K562 (cell line): Measurements from ENCODE around the gene CTRL. TPM values are rescaled to one million over a fixed set of nuclear protein-coding genes. Genes with fewer than 3 reads are reported as not detected.

Source experiments
- MECOM ChIP-seq: fragments of 250-450 bp; sonication (Bioruptor Pico); IDR thresholded peaks from 2 replicates; pipeline ENCODE4 v1.8.0; 2022; ENCODE audit warnings: inconsistent platforms
- MED1 ChIP-seq: sonication (generic); formaldehyde crosslinking; IDR thresholded peaks from 2 replicates; pipeline ENCODE4 v1.8.1; 2023; ENCODE audit warnings: missing genetic modification reagents, borderline replicate concordance
- NR2C1 ChIP-seq, 2 experiments: fragments of 450-650 bp; IDR thresholded peaks; 2 replicates each; pipeline ENCODE4 v1.6.1; 2017; ENCODE audit warnings: mild to moderate bottlenecking in 2 of 2, antibody characterized with exemption in 1 of 2, inconsistent platforms in 1 of 2, missing compliant biosample characterization in 1 of 2, missing genetic modification characterization in 1 of 2
- PURB ChIP-seq: sonication (generic); formaldehyde crosslinking; IDR thresholded peaks from 2 replicates; pipeline ENCODE4 v1.9.0; 2021; ENCODE audit warnings: low read depth, mild to moderate bottlenecking, missing genetic modification reagents
- STAT5B ChIP-seq: fragments of 250-450 bp; sonication (Bioruptor Pico); IDR thresholded peaks from 2 replicates; pipeline ENCODE4 v1.8.0; 2021; ENCODE audit warnings: mild to moderate bottlenecking, inconsistent platforms
- ZNF717 ChIP-seq: fragments of 250-450 bp; sonication (Bioruptor Pico); IDR thresholded peaks from 2 replicates; pipeline ENCODE4 v1.5.0; 2021
- polyA plus RNA-seq, 8 experiments: library from polyadenylated mRNA; depleted of rRNA in 4 of 8; stranded (reverse) in 5 of 8; unstranded in 3 of 8; fragments of >200 nt; fragmentation: Nextera tagmentation in 2 of 8; fragmentation: Illumina TruSeq in 1 of 8; extraction: Ambion mirVana in 2 of 8; extraction: Trizol in 1 of 8; gene quantifications; 2 replicates each; pipeline versions ENCODE4 v1.2.1 to v1.2.3, GENCODE V29; 2011 to 2014; ENCODE audit warnings: inconsistent platforms in 1 of 8, missing spikeins in 1 of 8
- total RNA-seq, 7 experiments: library from RNA; depleted of rRNA in 6 of 7; stranded (reverse); fragments of >200 nt in 6 of 7; fragmentation: Illumina TruSeq in 2 of 7; extraction: Trizol in 2 of 7; gene quantifications; 2 replicates each; pipeline versions ENCODE4 v1.2.1 to v1.2.3, GENCODE V29; 2011 to 2021; ENCODE audit warnings: low replicate concordance in 1 of 7
- TF ChIP-seq, protein P1 (sequence below): fragments of 200-800 bp; sonication (Bioruptor generic); IDR thresholded peaks from 2 replicates; pipeline ENCODE4 v1.6.1; 2016; ENCODE audit warnings: missing genetic modification characterization, missing compliant biosample characterization
- TF ChIP-seq, protein P2 (sequence below): sonication (generic); formaldehyde crosslinking; IDR thresholded peaks from 2 replicates; pipeline ENCODE4 v1.9.0; 2022; ENCODE audit warnings: mild to moderate bottlenecking, missing genetic modification reagents
- TF ChIP-seq, protein P3 (sequence below): sonication (generic); formaldehyde crosslinking; IDR thresholded peaks from 2 replicates; pipeline ENCODE4 v1.8.0; 2022; ENCODE audit warnings: mild to moderate bottlenecking, missing genetic modification reagents
- TF ChIP-seq, protein P4 (sequence below): fragments of 450-650 bp; formaldehyde crosslinking; IDR thresholded peaks from 2 replicates; pipeline ENCODE4 v1.4.0; 2020; ENCODE audit warnings: mild to moderate bottlenecking, moderate library complexity
- TF ChIP-seq, protein P5 (sequence below), 2 experiments: IDR thresholded peaks; 2 replicates each; pipeline ENCODE4 v1.6.1; 2012; ENCODE audit warnings: improper control_type of control experiment in 2 of 2, low read depth in 2 of 2, low read length in 2 of 2, borderline replicate concordance in 1 of 2

Gene CTRL
- total and polyA plus RNA-seq, 9 of the 15 experiments (the other 6 are each of a cell fraction or from before 2014, with no cell fraction given), result 1.4 to 5.6 (median 2.5) TPM

DNA sequence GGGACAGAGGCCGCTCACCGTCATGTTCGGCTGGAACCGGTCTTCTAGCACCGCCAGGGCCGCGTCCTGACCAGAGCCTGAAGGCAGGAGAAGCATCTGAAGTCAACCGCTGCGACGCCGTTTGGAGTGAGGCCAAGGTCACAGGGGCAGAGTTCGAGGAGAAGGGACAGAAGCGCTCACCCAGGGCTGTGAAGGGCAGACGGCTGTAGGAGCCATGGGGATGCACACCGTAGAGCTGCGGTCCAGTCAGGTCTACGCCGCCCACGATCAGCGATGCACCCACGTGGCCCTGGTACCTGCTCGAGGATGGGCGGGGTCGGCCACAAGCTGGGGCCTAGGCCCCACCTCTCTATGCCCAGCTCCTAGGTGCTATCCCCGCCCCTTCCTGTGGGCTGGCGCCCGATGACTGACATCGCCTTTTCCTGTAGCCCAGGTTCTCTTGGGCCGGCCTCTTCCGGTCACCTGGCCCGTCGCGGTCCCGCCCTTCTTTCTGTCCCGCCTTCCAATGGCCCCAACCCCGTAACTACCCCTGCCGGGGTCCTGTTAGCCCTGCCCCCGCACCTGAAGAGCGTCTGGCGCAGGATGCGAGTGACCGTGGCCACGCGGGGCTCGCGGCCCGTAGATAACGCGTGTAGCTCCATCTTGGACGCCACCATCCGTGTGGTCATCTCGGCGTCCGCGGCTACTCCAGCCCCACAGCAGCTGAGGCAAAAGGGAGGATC lies 3.9 kb upstream of the CTRL start (continued):
- TF ChIP-seq, protein P1, sequence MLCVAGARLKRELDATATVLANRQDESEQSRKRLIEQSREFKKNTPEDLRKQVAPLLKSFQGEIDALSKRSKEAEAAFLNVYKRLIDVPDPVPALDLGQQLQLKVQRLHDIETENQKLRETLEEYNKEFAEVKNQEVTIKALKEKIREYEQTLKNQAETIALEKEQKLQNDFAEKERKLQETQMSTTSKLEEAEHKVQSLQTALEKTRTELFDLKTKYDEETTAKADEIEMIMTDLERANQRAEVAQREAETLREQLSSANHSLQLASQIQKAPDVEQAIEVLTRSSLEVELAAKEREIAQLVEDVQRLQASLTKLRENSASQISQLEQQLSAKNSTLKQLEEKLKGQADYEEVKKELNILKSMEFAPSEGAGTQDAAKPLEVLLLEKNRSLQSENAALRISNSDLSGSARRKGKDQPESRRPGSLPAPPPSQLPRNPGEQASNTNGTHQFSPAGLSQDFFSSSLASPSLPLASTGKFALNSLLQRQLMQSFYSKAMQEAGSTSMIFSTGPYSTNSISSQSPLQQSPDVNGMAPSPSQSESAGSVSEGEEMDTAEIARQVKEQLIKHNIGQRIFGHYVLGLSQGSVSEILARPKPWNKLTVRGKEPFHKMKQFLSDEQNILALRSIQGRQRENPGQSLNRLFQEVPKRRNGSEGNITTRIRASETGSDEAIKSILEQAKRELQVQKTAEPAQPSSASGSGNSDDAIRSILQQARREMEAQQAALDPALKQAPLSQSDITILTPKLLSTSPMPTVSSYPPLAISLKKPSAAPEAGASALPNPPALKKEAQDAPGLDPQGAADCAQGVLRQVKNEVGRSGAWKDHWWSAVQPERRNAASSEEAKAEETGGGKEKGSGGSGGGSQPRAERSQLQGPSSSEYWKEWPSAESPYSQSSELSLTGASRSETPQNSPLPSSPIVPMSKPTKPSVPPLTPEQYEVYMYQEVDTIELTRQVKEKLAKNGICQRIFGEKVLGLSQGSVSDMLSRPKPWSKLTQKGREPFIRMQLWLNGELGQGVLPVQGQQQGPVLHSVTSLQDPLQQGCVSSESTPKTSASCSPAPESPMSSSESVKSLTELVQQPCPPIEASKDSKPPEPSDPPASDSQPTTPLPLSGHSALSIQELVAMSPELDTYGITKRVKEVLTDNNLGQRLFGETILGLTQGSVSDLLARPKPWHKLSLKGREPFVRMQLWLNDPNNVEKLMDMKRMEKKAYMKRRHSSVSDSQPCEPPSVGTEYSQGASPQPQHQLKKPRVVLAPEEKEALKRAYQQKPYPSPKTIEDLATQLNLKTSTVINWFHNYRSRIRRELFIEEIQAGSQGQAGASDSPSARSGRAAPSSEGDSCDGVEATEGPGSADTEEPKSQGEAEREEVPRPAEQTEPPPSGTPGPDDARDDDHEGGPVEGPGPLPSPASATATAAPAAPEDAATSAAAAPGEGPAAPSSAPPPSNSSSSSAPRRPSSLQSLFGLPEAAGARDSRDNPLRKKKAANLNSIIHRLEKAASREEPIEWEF (CRISPR knock-in tag), result no peak
- TF ChIP-seq, protein P2, sequence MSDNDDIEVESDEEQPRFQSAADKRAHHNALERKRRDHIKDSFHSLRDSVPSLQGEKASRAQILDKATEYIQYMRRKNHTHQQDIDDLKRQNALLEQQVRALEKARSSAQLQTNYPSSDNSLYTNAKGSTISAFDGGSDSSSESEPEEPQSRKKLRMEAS, result peak; percentile 98
- TF ChIP-seq, protein P3, sequence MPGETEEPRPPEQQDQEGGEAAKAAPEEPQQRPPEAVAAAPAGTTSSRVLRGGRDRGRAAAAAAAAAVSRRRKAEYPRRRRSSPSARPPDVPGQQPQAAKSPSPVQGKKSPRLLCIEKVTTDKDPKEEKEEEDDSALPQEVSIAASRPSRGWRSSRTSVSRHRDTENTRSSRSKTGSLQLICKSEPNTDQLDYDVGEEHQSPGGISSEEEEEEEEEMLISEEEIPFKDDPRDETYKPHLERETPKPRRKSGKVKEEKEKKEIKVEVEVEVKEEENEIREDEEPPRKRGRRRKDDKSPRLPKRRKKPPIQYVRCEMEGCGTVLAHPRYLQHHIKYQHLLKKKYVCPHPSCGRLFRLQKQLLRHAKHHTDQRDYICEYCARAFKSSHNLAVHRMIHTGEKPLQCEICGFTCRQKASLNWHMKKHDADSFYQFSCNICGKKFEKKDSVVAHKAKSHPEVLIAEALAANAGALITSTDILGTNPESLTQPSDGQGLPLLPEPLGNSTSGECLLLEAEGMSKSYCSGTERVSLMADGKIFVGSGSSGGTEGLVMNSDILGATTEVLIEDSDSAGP (CRISPR knock-in tag), result 0 out of 2 replicates have a peak, but pooled peaks have one; percentile 66
- no peak for TF ChIP-seq MECOM
- TF ChIP-seq STAT5B (CRISPR knock-in tag), result no peak
- no peak for TF ChIP-seq PURB (CRISPR knock-in tag)
- TF ChIP-seq, protein P4, sequence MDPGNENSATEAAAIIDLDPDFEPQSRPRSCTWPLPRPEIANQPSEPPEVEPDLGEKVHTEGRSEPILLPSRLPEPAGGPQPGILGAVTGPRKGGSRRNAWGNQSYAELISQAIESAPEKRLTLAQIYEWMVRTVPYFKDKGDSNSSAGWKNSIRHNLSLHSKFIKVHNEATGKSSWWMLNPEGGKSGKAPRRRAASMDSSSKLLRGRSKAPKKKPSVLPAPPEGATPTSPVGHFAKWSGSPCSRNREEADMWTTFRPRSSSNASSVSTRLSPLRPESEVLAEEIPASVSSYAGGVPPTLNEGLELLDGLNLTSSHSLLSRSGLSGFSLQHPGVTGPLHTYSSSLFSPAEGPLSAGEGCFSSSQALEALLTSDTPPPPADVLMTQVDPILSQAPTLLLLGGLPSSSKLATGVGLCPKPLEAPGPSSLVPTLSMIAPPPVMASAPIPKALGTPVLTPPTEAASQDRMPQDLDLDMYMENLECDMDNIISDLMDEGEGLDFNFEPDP (CRISPR knock-in tag), result no peak
- TF ChIP-seq, protein P5, sequence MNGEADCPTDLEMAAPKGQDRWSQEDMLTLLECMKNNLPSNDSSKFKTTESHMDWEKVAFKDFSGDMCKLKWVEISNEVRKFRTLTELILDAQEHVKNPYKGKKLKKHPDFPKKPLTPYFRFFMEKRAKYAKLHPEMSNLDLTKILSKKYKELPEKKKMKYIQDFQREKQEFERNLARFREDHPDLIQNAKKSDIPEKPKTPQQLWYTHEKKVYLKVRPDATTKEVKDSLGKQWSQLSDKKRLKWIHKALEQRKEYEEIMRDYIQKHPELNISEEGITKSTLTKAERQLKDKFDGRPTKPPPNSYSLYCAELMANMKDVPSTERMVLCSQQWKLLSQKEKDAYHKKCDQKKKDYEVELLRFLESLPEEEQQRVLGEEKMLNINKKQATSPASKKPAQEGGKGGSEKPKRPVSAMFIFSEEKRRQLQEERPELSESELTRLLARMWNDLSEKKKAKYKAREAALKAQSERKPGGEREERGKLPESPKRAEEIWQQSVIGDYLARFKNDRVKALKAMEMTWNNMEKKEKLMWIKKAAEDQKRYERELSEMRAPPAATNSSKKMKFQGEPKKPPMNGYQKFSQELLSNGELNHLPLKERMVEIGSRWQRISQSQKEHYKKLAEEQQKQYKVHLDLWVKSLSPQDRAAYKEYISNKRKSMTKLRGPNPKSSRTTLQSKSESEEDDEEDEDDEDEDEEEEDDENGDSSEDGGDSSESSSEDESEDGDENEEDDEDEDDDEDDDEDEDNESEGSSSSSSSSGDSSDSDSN (IDR thresholded peaks at IDR 0.05; ENCODE audit: borderline replicate concordance in 1 of 2, low read depth in 2 of 2, low read length in 2 of 2), result no peak
- TF ChIP-seq NR2C1 (IDR thresholded peaks at IDR 0.05), result peak; percentile 85
- TF ChIP-seq NR2C1 (tag; IDR thresholded peaks at IDR 0.05), result peak; percentile 93
- no peak for TF ChIP-seq MED1
- TF ChIP-seq ZNF717 (CRISPR knock-in tag), result no peak
